HepG2 (cell line): Measurements from ENCODE around the gene PGS1. TPM values are rescaled to one million over a fixed set of nuclear protein-coding genes. Genes with fewer than 3 reads are reported as not detected.

Source experiments
- ATAC-seq: fragments of 200-7000 bp; cut with Tn5 transposase; 3 replicates; pipeline ENCODE4 v1.9.1; 2020; ENCODE audit warnings: mild to moderate bottlenecking, moderate library complexity
- BruUV-seq: library from RNA; stranded (reverse); fragments of 400-500 nt; replicated peaks from 2 replicates; lab custom pipeline; 2021; lab: Mats Ljungman, UMichigan
- CTCF ChIA-PET: fragments of 300-600 bp; formaldehyde crosslinking; extraction: SDS; loops from one replicate; lab custom pipeline; 2021; ENCODE audit warnings: low total read pairs, inconsistent platforms, low intra/inter-chr PET ratio; lab: Yijun Ruan, JAX
- POLR2A ChIA-PET: fragments of 350-600 bp; sonication (Branson Sonifier 250); formaldehyde crosslinking; loops from one replicate; lab custom pipeline; 2020; ENCODE audit warnings: antibody characterized with exemption, inconsistent platforms; lab: Yijun Ruan, JAX
- DNase-seq: peaks from one replicate; pipeline ENCODE4 v3.0.0-alpha.2; 2015; ENCODE audit warnings: low spot score
- FAIRE-seq: peaks from 3 replicates; lab custom pipeline; 2011; peaks lifted over from hg19 to GRCh38; lab: Jason Lieb, UNC
- H2AFZ ChIP-seq: one replicate; pipeline ENCODE4 v1.6.1; 2011; ENCODE audit warnings: low read length, inconsistent platforms
- H3K27ac ChIP-seq: fragments of 300-600 bp; 3 replicates; pipeline ENCODE4 v1.8.0; 2011; ENCODE audit warnings: mixed run types, mild to moderate bottlenecking, mixed read lengths, low read length, inconsistent platforms; ENCODE audit not compliant: insufficient read depth; ENCODE audit errors: extremely low read length
- H3K27me3 ChIP-seq, 2 experiments: fragments of 200-600 bp in 1 of 2; 2 replicates in 1 of 2; 3 replicates in 1 of 2; pipeline versions ENCODE4 v1.6.0 to v1.8.0; 2011; ENCODE audit warnings: low read length in 2 of 2, mild to moderate bottlenecking in 2 of 2, moderate library complexity in 2 of 2, inconsistent platforms in 1 of 2; ENCODE audit not compliant: insufficient read depth in 2 of 2, control insufficient read depth in 1 of 2
- H3K36me3 ChIP-seq, 2 experiments: fragments of 200-600 bp in 1 of 2; replicated peaks in 1 of 2; 2 replicates in 1 of 2; 3 replicates in 1 of 2; pipeline versions ENCODE4 v1.5.1 to v1.8.0; 2011; ENCODE audit warnings: low read length in 2 of 2, inconsistent platforms in 1 of 2; ENCODE audit not compliant: insufficient read depth in 2 of 2, control insufficient read depth in 1 of 2
- H3K4me1 ChIP-seq: 2 replicates; pipeline ENCODE4 v1.5.1; 2012; ENCODE audit warnings: low read length, inconsistent platforms; ENCODE audit not compliant: insufficient read depth
- H3K4me2 ChIP-seq: 2 replicates; pipeline ENCODE4 v1.6.0; 2011; ENCODE audit warnings: low read depth, low read length, inconsistent platforms
- H3K4me3 ChIP-seq, 3 experiments: fragments of 200-600 bp in 1 of 3; sonication (generic), shearing (Covaris generic) in 1 of 3; replicated peaks in 1 of 3; 2 replicates each; pipeline ENCODE4 v1.5.1; 2011 to 2016; ENCODE audit warnings: low read length in 3 of 3, inconsistent platforms in 2 of 3, low read depth in 2 of 3, mild to moderate bottlenecking in 2 of 3, control low read depth in 1 of 3, mixed read lengths in 1 of 3; ENCODE audit not compliant: insufficient read depth in 1 of 3
- H3K79me2 ChIP-seq: one replicate; pipeline ENCODE4 v1.6.1; 2011; ENCODE audit warnings: low read length, inconsistent platforms; ENCODE audit not compliant: insufficient read depth
- H3K9ac ChIP-seq: 2 replicates; pipeline ENCODE4 v1.6.0; 2011; ENCODE audit warnings: mild to moderate bottlenecking, low read depth, low read length, inconsistent platforms; ENCODE audit not compliant: insufficient read depth
- H3K9me3 ChIP-seq: 2 replicates; pipeline ENCODE4 v1.5.1; 2012; ENCODE audit warnings: mild to moderate bottlenecking, low read length
- H4K20me1 ChIP-seq: 2 replicates; pipeline ENCODE4 v1.6.0; 2011; ENCODE audit warnings: inconsistent platforms, mild to moderate bottlenecking, low read length, moderate library complexity; ENCODE audit not compliant: insufficient read depth
- CCDC6 ChIP-seq: sonication (generic); formaldehyde crosslinking; IDR thresholded peaks from 2 replicates; pipeline ENCODE4 v1.8.1; 2022; ENCODE audit warnings: mild to moderate bottlenecking, missing genetic modification reagents, moderate library complexity
- CHD2 ChIP-seq: IDR thresholded peaks from 2 replicates; pipeline ENCODE4 v1.6.1; 2011; ENCODE audit warnings: low read depth, low read length, improper control_type of control experiment
- NAIF1 ChIP-seq: sonication (generic); formaldehyde crosslinking; IDR thresholded peaks from 2 replicates; pipeline ENCODE4 v1.5.0; 2020; ENCODE audit warnings: mild to moderate bottlenecking, missing genetic modification reagents, borderline replicate concordance
- NPAS2 ChIP-seq: sonication (generic); formaldehyde crosslinking; IDR thresholded peaks from 2 replicates; pipeline ENCODE4 v1.8.0; 2022; ENCODE audit warnings: mild to moderate bottlenecking, missing genetic modification reagents, borderline replicate concordance
- RBM39 ChIP-seq: fragments of 200-400 bp; formaldehyde crosslinking; IDR thresholded peaks from one replicate; pipeline ENCODE4 v1.6.1; 2018; ENCODE audit warnings: antibody characterized with exemption, mild to moderate bottlenecking, low read depth, low read length; ENCODE audit not compliant: poor library complexity, severe bottlenecking
- WIZ ChIP-seq: sonication (generic); formaldehyde crosslinking; IDR thresholded peaks from 2 replicates; pipeline ENCODE4 v1.5.1; 2020; ENCODE audit warnings: mild to moderate bottlenecking, missing genetic modification reagents
- ZBTB42 ChIP-seq: sonication (generic); formaldehyde crosslinking; IDR thresholded peaks from 2 replicates; pipeline ENCODE4 v1.5.0; 2020; ENCODE audit warnings: mild to moderate bottlenecking, missing genetic modification reagents
- ZNF225 ChIP-seq: sonication (generic); formaldehyde crosslinking; IDR thresholded peaks from 2 replicates; pipeline ENCODE4 v1.4.0; 2020; ENCODE audit warnings: mild to moderate bottlenecking, missing genetic modification reagents
- ZNF337 ChIP-seq: sonication (generic); formaldehyde crosslinking; IDR thresholded peaks from 2 replicates; pipeline ENCODE4 v1.5.1; 2020; ENCODE audit warnings: missing genetic modification reagents, low read depth, mild to moderate bottlenecking, borderline replicate concordance
- ZNF430 ChIP-seq: sonication (generic); formaldehyde crosslinking; IDR thresholded peaks from 2 replicates; pipeline ENCODE4 v1.9.0; 2021; ENCODE audit warnings: mild to moderate bottlenecking, missing genetic modification reagents
- ZNF614 ChIP-seq: IDR thresholded peaks from 2 replicates; pipeline ENCODE4 v1.6.1; 2018; ENCODE audit warnings: missing biosample characterization, missing genetic modification reagents, inconsistent platforms, borderline replicate concordance
- ZNF713 ChIP-seq: sonication (generic); formaldehyde crosslinking; IDR thresholded peaks from 2 replicates; pipeline ENCODE4 v1.4.0; 2020; ENCODE audit warnings: mild to moderate bottlenecking, missing genetic modification reagents
- ZNF792 ChIP-seq: IDR thresholded peaks from 2 replicates; pipeline ENCODE4 v1.6.1; 2016
- ZSCAN21 ChIP-seq: sonication (generic); formaldehyde crosslinking; IDR thresholded peaks from 2 replicates; pipeline ENCODE4 v1.8.0; 2022; ENCODE audit warnings: mild to moderate bottlenecking, missing genetic modification reagents, moderate library complexity, borderline replicate concordance
- ZSCAN5A ChIP-seq: sonication (generic); formaldehyde crosslinking; IDR thresholded peaks from 2 replicates; pipeline ENCODE4 v1.8.0; 2022; ENCODE audit warnings: mild to moderate bottlenecking, missing genetic modification reagents, borderline replicate concordance
- WGBS: methylation state at CpG from one replicate; pipeline ENCODE4 v1.1.6; 2017; ENCODE audit warnings: low lambda C conversion rate; 5-methylcytosine and 5-hydroxymethylcytosine counted together
- in situ Hi-C: cut with HindIII; loops from 2 replicates; pipeline ENCODE4 v1.10.0; 2017; ENCODE audit warnings: low pct_unique_long_range_greater_than_20kb; ENCODE audit not compliant: extremely low pct_ligation_motif_present
- intact Hi-C: fragments of 100-400 bp; cut with micrococcal nuclease; formaldehyde crosslinking; loops from one replicate; pipeline ENCODE4 v1.10.0; 2022; ENCODE audit not compliant: unreplicated experiment
- polyA plus RNA-seq, 8 experiments: library from polyadenylated mRNA; depleted of rRNA in 3 of 8; stranded (reverse) in 7 of 8; unstranded in 1 of 8; fragments of >200 nt; fragmentation: Illumina TruSeq in 4 of 8; extraction: Trizol in 4 of 8; gene quantifications; 2 replicates each; pipeline versions ENCODE4 v1.2.1 to v1.2.3, GENCODE V29; 2011 to 2016; ENCODE audit warnings: low read depth in 4 of 8, missing spikeins in 1 of 8, mixed read lengths in 1 of 8; ENCODE audit not compliant: insufficient read depth in 1 of 8
- total RNA-seq, 5 experiments: library from RNA; depleted of rRNA; stranded (reverse); fragments of >200 nt; fragmentation: Illumina TruSeq; extraction: Trizol; gene quantifications; 2 replicates each; pipeline ENCODE4 v1.2.3, GENCODE V29; 2016; ENCODE audit warnings: low read depth in 1 of 5
- TF ChIP-seq, protein P1 (sequence below): sonication (generic); formaldehyde crosslinking; IDR thresholded peaks from 2 replicates; pipeline ENCODE4 v1.5.1; 2020; ENCODE audit warnings: missing genetic modification reagents, mild to moderate bottlenecking, borderline replicate concordance
- TF ChIP-seq, protein P2 (sequence below): sonication (generic); formaldehyde crosslinking; IDR thresholded peaks from 2 replicates; pipeline ENCODE4 v1.9.0; 2021; ENCODE audit warnings: missing genetic modification reagents, mild to moderate bottlenecking, borderline replicate concordance

The PGS1 gene
- total and polyA plus RNA-seq, 2 of the 13 experiments (the other 11 are each of a cell fraction or from before 2014, with no cell fraction given): 25.9 to 31.5 TPM

GRCh38 chr17:78337244-78338109, 41.0 kb upstream of the PGS1 start (continued):
- TF ChIP-seq ZNF430 (CRISPR knock-in tag): no peak
- TF ChIP-seq WIZ (CRISPR knock-in tag): no peak
- no peak for TF ChIP-seq ZNF225 (CRISPR knock-in tag)
- TF ChIP-seq, all 625 proteins: peak for 2

DNA sequence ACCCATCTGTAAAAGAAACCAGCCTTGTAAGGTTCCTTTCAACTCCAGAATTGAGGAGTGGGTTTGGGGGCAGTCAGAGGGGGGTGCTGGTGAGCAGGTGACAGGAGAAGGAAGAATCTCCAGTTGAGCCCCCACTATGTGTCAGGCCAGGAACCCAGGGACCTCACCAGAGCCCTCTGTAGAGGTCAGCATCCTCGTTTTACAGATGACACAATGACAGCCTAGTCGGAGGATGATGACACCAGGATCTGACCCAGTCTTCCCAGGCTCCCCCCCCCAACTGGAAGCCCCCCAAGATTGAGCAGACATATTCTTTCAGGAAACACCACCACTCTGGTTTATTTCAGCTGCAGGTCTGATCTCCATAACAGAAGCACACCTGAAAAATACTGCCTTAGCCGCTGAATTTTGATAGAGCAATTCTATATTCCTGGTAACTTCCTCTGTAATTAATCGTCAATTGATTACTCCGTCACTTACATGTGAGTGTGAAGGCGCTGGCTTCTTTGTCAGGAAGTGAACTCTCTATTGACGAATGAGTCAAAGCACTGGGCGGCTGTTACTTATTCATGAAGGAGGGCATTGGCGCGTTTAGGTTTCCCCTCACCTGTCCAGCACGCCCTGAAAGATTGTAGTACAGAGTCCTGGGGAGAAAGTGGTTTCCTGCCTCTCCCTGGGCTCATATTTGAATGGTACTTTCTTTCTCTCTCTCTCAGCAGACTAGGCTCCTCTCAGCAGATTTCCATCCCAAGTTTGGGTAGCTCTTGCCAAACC, 39.8 kb upstream of the PGS1 start:
- intact Hi-C loops: no loop called here
- 9% methylated on average over 9 of the region's 11 CpGs for WGBS
- no peak for DNase-seq
- no peak for FAIRE-seq
- Histone ChIP-seq H3K36me3 (no peaks in the 10 kb centered on the region), H2AFZ (no peak overlapping the region), H4K20me1 (no peaks in the 10 kb centered on the region), H3K4me2 (no peak overlapping the region), H3K27ac (no peak overlapping the region), H3K9me3 (no peaks in the 10 kb centered on the region), H3K4me3 (no peak overlapping the region), H3K79me2 (no peaks in the 10 kb centered on the region), H3K27me3 (peaks cover 20 to 78% of the 10 kb centered on the region in 2 experiments), H3K4me1 (peaks cover 17% of the 10 kb centered on the region), H3K9ac (no peak overlapping the region)
- TF ChIP-seq ZSCAN21 (CRISPR knock-in tag) (no peak), CHD2 (no peak), NPAS2 (CRISPR knock-in tag) (no peak), ZNF337 (CRISPR knock-in tag) (no peak), CCDC6 (no peak), ZNF713 (CRISPR knock-in tag) (no peak), ZSCAN5A (CRISPR knock-in tag) (no peak), RBM39 (no peak), ZBTB42 (CRISPR knock-in tag) (no peak), NAIF1 (no peak), ZNF792 (no peak), ZNF614 (CRISPR knock-in tag) (no peak)
- TF ChIP-seq, protein P1, sequence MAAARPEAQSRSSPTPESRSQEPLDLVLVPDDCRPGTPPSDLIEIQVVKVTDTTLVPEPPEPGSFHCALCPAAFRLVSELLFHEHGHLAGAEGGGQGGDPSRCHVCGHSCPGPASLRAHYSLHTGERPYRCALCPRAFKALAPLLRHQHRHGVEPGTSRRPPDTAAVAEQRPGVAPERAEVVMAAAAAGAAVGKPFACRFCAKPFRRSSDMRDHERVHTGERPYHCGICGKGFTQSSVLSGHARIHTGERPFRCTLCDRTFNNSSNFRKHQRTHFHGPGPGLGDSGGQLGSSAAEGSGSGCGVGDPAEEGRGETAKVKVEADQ: no peak
- TF ChIP-seq, protein P2, sequence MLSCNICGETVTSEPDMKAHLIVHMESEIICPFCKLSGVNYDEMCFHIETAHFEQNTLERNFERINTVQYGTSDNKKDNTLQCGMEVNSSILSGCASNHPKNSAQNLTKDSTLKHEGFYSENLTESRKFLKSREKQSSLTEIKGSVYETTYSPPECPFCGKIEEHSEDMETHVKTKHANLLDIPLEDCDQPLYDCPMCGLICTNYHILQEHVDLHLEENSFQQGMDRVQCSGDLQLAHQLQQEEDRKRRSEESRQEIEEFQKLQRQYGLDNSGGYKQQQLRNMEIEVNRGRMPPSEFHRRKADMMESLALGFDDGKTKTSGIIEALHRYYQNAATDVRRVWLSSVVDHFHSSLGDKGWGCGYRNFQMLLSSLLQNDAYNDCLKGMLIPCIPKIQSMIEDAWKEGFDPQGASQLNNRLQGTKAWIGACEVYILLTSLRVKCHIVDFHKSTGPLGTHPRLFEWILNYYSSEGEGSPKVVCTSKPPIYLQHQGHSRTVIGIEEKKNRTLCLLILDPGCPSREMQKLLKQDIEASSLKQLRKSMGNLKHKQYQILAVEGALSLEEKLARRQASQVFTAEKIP (CRISPR knock-in tag): no peak
- CTCF ChIA-PET: no interaction called here
- in situ Hi-C loops: no loop called here
- POLR2A ChIA-PET: no interaction called here
- no peak for ATAC-seq
- no TSS peak for BruUV-seq
